Nephron progenitor cell (in vitro differentiated cells): ENCODE measurements around the gene SLC6A1.

Experiments
- DNase-seq: peaks from one replicate; pipeline ENCODE4 v3.0.0; 2021
- H3K27ac Mint-ChIP-seq: 2 replicates; pipeline ENCODE4 v1.8.0; 2021; ENCODE audit warnings: mild to moderate bottlenecking, moderate library complexity, mixed read lengths
- H3K27me3 Mint-ChIP-seq: 2 replicates; pipeline ENCODE4 v1.8.0; 2021; ENCODE audit warnings: mild to moderate bottlenecking, low read depth, mixed read lengths; ENCODE audit not compliant: poor library complexity
- H3K36me3 Mint-ChIP-seq: 2 replicates; pipeline ENCODE4 v1.8.0; 2021; ENCODE audit warnings: low read depth, mixed read lengths
- H3K4me1 Mint-ChIP-seq: 2 replicates; pipeline ENCODE4 v1.8.0; 2021; ENCODE audit warnings: mixed read lengths
- H3K4me3 Mint-ChIP-seq: 2 replicates; pipeline ENCODE4 v1.8.0; 2021; ENCODE audit warnings: mild to moderate bottlenecking, moderate library complexity, mixed read lengths
- H3K9me3 Mint-ChIP-seq: 2 replicates; pipeline ENCODE4 v1.8.0; 2021; ENCODE audit warnings: mild to moderate bottlenecking, moderate library complexity, mixed read lengths
- TF ChIP-seq, protein P1 (sequence below): fragments of 200-600 bp; sonication (generic); IDR thresholded peaks from 2 replicates; pipeline ENCODE4 v1.5.0; 2021; ENCODE audit warnings: antibody characterized with exemption

SLC6A1 gene

DNA sequence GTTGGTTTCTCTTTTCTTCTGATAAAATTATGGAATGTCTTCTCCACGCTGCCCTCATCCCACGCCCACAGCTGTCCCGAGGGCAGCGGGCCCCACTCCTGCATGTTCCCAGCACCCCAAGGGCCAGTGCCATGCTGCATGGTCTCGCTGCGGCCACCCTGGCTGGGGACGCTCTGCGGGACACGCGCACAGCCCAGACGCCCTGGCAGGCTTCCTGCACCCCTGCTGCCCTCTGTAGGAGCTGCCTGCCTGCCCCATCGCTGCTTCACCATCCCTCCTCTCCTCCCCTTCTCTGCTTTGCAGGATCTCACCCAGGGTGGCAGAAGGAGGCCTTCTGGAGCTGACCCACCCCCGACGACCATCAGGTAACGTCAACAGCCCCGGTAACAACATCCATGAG, 22.8 kb downstream of the SLC6A1 start:
- Mint-ChIP-seq H3K4me3 (no peak overlapping the region), H3K4me1 (peaks cover 12% of the 10 kb centered on the region), H3K27ac (no peak overlapping the region), H3K9me3 (no peaks in the 10 kb centered on the region), H3K36me3 (no peaks in the 10 kb centered on the region), H3K27me3 (peaks cover 32% of the 10 kb centered on the region)
- no peak for DNase-seq
- TF ChIP-seq, protein P1, sequence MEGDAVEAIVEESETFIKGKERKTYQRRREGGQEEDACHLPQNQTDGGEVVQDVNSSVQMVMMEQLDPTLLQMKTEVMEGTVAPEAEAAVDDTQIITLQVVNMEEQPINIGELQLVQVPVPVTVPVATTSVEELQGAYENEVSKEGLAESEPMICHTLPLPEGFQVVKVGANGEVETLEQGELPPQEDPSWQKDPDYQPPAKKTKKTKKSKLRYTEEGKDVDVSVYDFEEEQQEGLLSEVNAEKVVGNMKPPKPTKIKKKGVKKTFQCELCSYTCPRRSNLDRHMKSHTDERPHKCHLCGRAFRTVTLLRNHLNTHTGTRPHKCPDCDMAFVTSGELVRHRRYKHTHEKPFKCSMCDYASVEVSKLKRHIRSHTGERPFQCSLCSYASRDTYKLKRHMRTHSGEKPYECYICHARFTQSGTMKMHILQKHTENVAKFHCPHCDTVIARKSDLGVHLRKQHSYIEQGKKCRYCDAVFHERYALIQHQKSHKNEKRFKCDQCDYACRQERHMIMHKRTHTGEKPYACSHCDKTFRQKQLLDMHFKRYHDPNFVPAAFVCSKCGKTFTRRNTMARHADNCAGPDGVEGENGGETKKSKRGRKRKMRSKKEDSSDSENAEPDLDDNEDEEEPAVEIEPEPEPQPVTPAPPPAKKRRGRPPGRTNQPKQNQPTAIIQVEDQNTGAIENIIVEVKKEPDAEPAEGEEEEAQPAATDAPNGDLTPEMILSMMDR: no peak

DNA sequence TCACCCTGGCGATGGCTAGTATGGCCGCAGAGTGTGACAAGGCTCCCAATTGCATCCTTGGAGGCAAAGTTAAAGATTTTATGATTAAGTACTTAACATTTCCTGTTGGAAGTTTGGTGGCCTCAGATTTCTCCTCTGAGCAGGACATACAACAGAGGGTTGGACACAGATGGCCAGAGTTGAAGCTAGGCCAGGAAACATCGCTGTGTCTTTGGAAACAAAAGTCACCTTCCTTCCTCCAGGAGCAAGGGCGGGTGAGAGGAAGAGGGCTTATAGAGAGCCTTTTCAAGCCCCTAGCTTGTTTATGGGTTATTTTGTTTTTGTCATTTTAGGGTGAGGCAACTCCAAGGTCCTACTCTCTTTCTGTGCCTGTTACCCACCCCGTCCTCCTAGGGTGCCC, 24.2 kb downstream of the SLC6A1 start:
- H3K4me1 Mint-ChIP-seq: peaks cover 4% of the 10 kb centered on the region
- H3K27ac Mint-ChIP-seq: no peak overlapping the region

DNA sequence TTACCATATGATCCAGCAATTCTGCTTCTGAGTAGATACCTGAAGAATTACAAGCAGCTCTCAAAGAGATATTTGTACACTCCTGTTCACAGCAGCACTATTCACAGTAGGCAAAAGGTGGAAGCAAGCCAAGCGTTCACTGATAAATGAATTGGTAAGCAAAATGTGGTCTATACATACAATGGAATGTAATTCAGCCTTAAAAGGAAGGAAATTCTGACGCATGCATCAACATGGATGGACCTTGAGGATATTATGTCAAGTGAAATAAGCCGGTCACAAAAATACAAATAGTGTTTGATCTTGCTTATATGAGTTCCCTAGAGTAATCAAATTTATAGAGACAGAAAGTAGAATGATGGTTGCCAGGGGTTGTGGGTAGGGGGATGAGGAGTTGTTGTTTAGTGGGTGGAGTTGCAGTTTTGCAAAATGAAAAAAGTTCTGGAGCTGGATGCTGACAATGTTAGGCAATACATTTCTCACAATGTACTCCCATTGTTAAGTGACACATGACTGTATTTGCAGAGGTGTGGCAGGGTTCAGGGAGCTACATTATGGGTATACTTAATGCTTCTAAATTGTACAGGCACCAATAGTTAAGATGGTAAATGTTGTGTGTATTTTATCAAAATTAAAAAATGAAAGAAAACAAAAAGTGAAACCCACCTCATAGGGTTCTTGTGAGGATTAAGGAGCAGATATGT, 26.7 kb downstream of the SLC6A1 start:
- H3K27ac Mint-ChIP-seq: no peak overlapping the region
- no peaks in the 10 kb centered on the region for H3K36me3 Mint-ChIP-seq
- TF ChIP-seq, protein P1: no peak
- H3K4me1 Mint-ChIP-seq: no peaks in the 10 kb centered on the region
- no peak overlapping the region for H3K4me3 Mint-ChIP-seq
- H3K9me3 Mint-ChIP-seq: no peaks in the 10 kb centered on the region
- DNase-seq: no peak
- peaks cover 33% of the 10 kb centered on the region for H3K27me3 Mint-ChIP-seq

More for the DNA sequence above, 24.2 kb downstream of the SLC6A1 start:
- Mint-ChIP-seq H3K9me3 (no peaks in the 10 kb centered on the region), H3K36me3 (no peaks in the 10 kb centered on the region), H3K27me3 (peaks cover 34% of the 10 kb centered on the region), H3K4me3 (no peak overlapping the region)
- no peak for DNase-seq
- TF ChIP-seq, protein P1: no peak

DNA sequence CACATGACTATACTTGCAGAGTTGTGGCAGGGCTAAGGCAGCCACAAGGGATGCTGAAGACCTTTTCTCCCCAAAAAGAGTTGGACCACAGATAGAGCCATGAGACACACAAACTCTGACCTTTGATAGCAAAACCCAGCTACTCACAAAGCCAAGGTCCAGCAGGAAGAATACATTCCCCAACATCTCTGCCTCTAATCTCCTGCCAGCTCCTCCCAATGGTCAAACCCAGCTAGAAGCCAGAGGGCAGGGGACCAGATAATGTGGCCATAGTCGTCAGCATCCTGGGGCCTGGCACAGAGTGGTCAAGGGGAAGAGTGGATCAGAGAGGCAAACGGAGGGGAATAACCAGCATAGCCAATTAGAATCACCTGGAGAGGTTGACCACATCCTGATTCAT, 28.2 kb downstream of the SLC6A1 start:
- Mint-ChIP-seq H3K4me3 (no peak overlapping the region), H3K4me1 (no peaks in the 10 kb centered on the region), H3K9me3 (no peaks in the 10 kb centered on the region), H3K36me3 (no peaks in the 10 kb centered on the region), H3K27me3 (peaks cover 32% of the 10 kb centered on the region), H3K27ac (no peak overlapping the region)
- TF ChIP-seq, protein P1: no peak
- no peak for DNase-seq

DNA sequence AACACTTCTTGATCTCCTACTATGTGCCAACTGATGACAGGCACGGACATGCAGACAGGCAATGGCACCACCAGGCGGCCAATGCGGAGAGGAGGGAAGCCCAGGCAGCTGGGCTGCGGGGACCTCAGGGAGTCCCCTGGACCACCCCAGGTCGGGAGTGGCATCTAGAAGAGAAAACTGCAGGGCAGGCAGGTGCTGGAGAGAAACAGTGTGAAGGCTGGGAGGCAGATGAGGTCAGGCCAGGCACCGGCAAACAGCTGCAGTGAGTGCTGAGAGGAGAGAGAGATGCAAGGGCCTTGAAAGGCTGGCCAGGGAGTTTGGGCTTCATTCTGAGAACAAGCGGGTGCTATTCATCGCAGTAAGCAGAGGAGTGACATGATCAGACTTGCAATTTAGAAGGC, 29.1 kb downstream of the SLC6A1 start:
- TF ChIP-seq, protein P1: no peak
- no peak for DNase-seq
- Mint-ChIP-seq H3K4me1 (no peaks in the 10 kb centered on the region), H3K27me3 (peaks cover 28% of the 10 kb centered on the region), H3K4me3 (no peak overlapping the region), H3K9me3 (peaks cover 5% of the 10 kb centered on the region), H3K27ac (peak overlapping the region; percentile 54), H3K36me3 (no peaks in the 10 kb centered on the region)

DNA sequence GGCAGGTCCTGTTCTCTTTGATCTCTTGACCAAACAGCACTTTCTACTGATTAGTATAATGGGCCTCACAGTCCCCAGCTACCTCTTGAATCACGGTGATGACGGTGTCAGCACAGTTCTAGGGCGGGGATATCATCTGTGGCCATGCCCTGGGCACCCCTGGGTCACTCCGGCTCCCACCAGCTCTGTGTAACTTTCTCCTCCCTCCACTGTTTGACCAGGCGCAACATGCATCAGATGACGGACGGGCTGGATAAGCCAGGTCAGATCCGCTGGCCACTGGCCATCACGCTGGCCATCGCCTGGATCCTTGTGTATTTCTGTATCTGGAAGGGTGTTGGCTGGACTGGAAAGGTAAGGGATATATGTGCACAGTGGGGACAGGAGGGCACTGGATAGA, 29.6 kb downstream of the SLC6A1 start:
- H3K4me3 Mint-ChIP-seq: no peak overlapping the region
- H3K4me1 Mint-ChIP-seq: no peaks in the 10 kb centered on the region
- no peak overlapping the region for H3K27ac Mint-ChIP-seq
- DNase-seq: no peak
- TF ChIP-seq, protein P1: no peak
- peaks cover 28% of the 10 kb centered on the region for H3K27me3 Mint-ChIP-seq
- peaks cover 9% of the 10 kb centered on the region for H3K9me3 Mint-ChIP-seq
- no peaks in the 10 kb centered on the region for H3K36me3 Mint-ChIP-seq
